ENCODE results near the gene SREBF2.

SREBF2 gene

GRCh38 chr22:41832553-41833368, at the start of gene SREBF2:
TSS of gene SREBF2 (plus strand) at chr22:41833105. CDS start at chr22:41833271, 166 bp downstream.
- DNase-seq (ENCODE audit: low spot score): peak; percentile 99
- FAIRE-seq: peak; percentile 86

- DNase-seq (ENCODE audit: low spot score) (no peak), FAIRE-seq (no peak)
These were observed 45.6 kb upstream of the SREBF2 start for GRCh38 chr22:41787331-41787730.

GRCh38 chr22:41793871-41794270, 39.0 kb upstream of the SREBF2 start:
- DNase-seq (ENCODE audit: low spot score): no peak
- FAIRE-seq: no peak

GRCh38 chr22:41798736-41799135, 34.2 kb upstream of the SREBF2 start:
- DNase-seq (ENCODE audit: low spot score) (no peak), FAIRE-seq (no peak)

GRCh38 chr22:41799486-41800347, 33.2 kb upstream of the SREBF2 start:
- no peak for DNase-seq (ENCODE audit: low spot score)
- no peak for FAIRE-seq

GRCh38 chr22:41800348-41801146, 32.4 kb upstream of the SREBF2 start, which contains the start of gene CCDC134:
TSS of gene CCDC134 (plus strand) at chr22:41800679. CDS start at chr22:41808891, 8,212 bp downstream.
- peak; percentile 58 for FAIRE-seq

GRCh38 chr22:41801147-41801819, 31.6 kb upstream of the SREBF2 start:
- no peak for FAIRE-seq
- DNase-seq (ENCODE audit: low spot score): no peak

More at GRCh38 chr22:41800348-41801146, 32.4 kb upstream of the SREBF2 start, which contains the start of gene CCDC134:
- peak; percentile 77 for DNase-seq (ENCODE audit: low spot score)

- DNase-seq (ENCODE audit: low spot score) (no peak), FAIRE-seq (no peak)
These were observed 31.0 kb upstream of the SREBF2 start for GRCh38 chr22:41801886-41802285.

GRCh38 chr22:41805639-41806038, 27.3 kb upstream of the SREBF2 start:
- FAIRE-seq: no peak
- no peak for DNase-seq (ENCODE audit: low spot score)

- no peak for DNase-seq (ENCODE audit: low spot score)
- no peak for FAIRE-seq
These were observed 24.5 kb upstream of the SREBF2 start for GRCh38 chr22:41808400-41808799.

GRCh38 chr22:41810022-41810421, 22.9 kb upstream of the SREBF2 start:
- FAIRE-seq (no peak), DNase-seq (ENCODE audit: low spot score) (no peak)

- DNase-seq (ENCODE audit: low spot score) (no peak), FAIRE-seq (no peak)
These were observed 19.9 kb upstream of the SREBF2 start for GRCh38 chr22:41812805-41813545.

GRCh38 chr22:41813726-41814410, 19.0 kb upstream of the SREBF2 start:
- DNase-seq (ENCODE audit: low spot score): no peak
- no peak for FAIRE-seq

- no peak for FAIRE-seq
- DNase-seq (ENCODE audit: low spot score): no peak
These were observed 17.2 kb upstream of the SREBF2 start for GRCh38 chr22:41815716-41816115.

GRCh38 chr22:41816241-41816640, 16.7 kb upstream of the SREBF2 start:
- DNase-seq (ENCODE audit: low spot score) (no peak), FAIRE-seq (no peak)

- DNase-seq (ENCODE audit: low spot score) (no peak), FAIRE-seq (no peak)
These were observed 16.0 kb upstream of the SREBF2 start for GRCh38 chr22:41816871-41817270.

GRCh38 chr22:41818011-41818410, 14.9 kb upstream of the SREBF2 start:
- DNase-seq (ENCODE audit: low spot score): no peak
- FAIRE-seq: no peak

- FAIRE-seq (no peak), DNase-seq (ENCODE audit: low spot score) (no peak)
These were observed 14.3 kb upstream of the SREBF2 start for GRCh38 chr22:41818596-41818995.

- no peak for FAIRE-seq
- no peak for DNase-seq (ENCODE audit: low spot score)
These were observed 13.6 kb upstream of the SREBF2 start for GRCh38 chr22:41819257-41819656.
